Vagina (tissue), 2 donors: ENCODE results near the gene DHRS2.

Source experiments
- POLR2A ChIP-seq, 2 donors: fragments of 450-650 bp; IDR thresholded peaks; one replicate each; pipeline ENCODE4 v1.6.1; 2017; ENCODE audit warnings: antibody characterized with exemption in 2 of 2, mild to moderate bottlenecking in 2 of 2, moderate library complexity in 2 of 2
- POLR2AphosphoS5 ChIP-seq, 2 donors: sonication (generic); formaldehyde crosslinking; IDR thresholded peaks; one replicate each; pipeline ENCODE4 v1.9.0; 2017; ENCODE audit warnings: antibody characterized with exemption in 2 of 2, mild to moderate bottlenecking in 2 of 2, low read depth in 1 of 2; ENCODE audit not compliant: insufficient read depth in 1 of 2
- TF ChIP-seq, protein P1 (sequence below), 3 experiments: fragments of 450-650 bp in 2 of 3; fragments of 200-600 bp in 1 of 3; sonication (generic) in 1 of 3; IDR thresholded peaks; one replicate each; pipeline ENCODE4 v1.5.1; 2017 to 2019; ENCODE audit warnings: antibody characterized with exemption in 3 of 3, mild to moderate bottlenecking in 2 of 3, moderate library complexity in 2 of 3

DNA sequence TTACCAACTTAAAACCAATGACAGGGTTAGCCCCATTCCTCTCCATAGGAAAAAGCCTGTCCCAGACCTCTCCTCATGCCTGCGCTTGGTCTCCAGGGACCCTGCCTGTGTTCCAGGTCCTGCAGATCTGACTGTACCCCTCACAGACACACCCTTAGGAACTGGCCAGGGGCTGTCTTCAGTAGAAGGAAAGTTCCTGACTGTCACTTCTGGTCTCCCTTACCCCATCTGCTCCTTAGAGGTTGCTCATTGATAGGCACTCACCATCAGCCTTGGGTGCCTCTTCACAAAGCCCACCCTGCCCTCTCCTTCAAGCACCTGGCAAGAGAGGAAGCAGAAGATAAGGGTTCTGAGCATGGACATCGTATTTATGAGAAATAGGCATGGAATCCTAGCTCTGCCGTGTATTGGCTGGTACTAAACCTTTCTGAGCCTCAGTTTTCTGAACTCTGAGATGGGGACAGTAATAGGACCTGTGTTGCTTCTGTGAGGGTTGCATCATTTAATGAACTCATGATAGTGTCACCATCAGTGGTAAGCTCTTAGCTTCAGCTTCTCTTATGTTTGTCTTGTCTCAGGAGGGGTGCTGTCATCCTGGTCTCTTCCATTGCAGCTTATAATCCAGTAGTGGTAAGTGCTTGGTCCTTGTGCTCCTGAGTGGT is 7.5 kb downstream of the DHRS2 start:
- TF ChIP-seq, protein P1, sequence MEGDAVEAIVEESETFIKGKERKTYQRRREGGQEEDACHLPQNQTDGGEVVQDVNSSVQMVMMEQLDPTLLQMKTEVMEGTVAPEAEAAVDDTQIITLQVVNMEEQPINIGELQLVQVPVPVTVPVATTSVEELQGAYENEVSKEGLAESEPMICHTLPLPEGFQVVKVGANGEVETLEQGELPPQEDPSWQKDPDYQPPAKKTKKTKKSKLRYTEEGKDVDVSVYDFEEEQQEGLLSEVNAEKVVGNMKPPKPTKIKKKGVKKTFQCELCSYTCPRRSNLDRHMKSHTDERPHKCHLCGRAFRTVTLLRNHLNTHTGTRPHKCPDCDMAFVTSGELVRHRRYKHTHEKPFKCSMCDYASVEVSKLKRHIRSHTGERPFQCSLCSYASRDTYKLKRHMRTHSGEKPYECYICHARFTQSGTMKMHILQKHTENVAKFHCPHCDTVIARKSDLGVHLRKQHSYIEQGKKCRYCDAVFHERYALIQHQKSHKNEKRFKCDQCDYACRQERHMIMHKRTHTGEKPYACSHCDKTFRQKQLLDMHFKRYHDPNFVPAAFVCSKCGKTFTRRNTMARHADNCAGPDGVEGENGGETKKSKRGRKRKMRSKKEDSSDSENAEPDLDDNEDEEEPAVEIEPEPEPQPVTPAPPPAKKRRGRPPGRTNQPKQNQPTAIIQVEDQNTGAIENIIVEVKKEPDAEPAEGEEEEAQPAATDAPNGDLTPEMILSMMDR (IDR thresholded peaks at IDR 0.05), result no peak
- TF ChIP-seq POLR2A (IDR thresholded peaks at IDR 0.05) (no peak), POLR2AphosphoS5 (IDR thresholded peaks at IDR 0.05; ENCODE audit: insufficient read depth in 1 of 2, low read depth in 1 of 2) (no peak)
